ENCODE measurements around the gene TRIP11.

DNA sequence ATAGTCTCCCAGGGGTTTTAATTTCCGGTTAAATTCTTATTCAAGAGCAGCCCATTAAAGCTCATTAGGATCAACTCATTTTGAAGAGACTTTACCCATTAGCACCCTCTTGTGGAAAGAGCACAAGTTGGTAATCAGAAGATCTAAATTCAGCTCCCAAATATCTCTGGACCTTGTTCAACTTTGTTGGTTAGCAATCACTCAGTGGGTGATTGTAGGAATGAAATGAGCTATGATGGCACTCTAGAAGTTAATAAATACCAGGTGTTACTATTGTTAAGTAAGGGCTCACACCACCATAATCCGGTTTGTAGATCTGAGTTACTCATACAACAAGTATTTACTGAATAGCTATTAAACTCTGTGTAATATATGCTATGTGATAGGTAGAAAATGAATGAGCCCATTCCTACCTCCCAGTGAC lies 42.9 kb downstream of the TRIP11 start:
- TF ChIP-seq, protein P1, sequence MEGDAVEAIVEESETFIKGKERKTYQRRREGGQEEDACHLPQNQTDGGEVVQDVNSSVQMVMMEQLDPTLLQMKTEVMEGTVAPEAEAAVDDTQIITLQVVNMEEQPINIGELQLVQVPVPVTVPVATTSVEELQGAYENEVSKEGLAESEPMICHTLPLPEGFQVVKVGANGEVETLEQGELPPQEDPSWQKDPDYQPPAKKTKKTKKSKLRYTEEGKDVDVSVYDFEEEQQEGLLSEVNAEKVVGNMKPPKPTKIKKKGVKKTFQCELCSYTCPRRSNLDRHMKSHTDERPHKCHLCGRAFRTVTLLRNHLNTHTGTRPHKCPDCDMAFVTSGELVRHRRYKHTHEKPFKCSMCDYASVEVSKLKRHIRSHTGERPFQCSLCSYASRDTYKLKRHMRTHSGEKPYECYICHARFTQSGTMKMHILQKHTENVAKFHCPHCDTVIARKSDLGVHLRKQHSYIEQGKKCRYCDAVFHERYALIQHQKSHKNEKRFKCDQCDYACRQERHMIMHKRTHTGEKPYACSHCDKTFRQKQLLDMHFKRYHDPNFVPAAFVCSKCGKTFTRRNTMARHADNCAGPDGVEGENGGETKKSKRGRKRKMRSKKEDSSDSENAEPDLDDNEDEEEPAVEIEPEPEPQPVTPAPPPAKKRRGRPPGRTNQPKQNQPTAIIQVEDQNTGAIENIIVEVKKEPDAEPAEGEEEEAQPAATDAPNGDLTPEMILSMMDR (IDR thresholded peaks at IDR 0.05), result peak in 5 of 6 experiments; percentile 42 to 59 (median 50)
- TF ChIP-seq POLR2A (IDR thresholded peaks at IDR 0.05), result no peak

All from esophagus squamous epithelium (tissue), 4 donors.